Endothelial cell of umbilical vein (primary cell): ENCODE data around the gene ELOB. TPM values are rescaled to one million over a fixed set of nuclear protein-coding genes. Genes with fewer than 3 reads are reported as not detected.

Experiments
- BruUV-seq: library from RNA; stranded (reverse); fragments of 400-500 nt; replicated peaks from 2 replicates; lab custom pipeline; 2021; lab: Mats Ljungman, UMichigan
- CTCF ChIA-PET: fragments of 300-600, 350-600 bp; sonication (Branson Sonifier 250); formaldehyde crosslinking; loops from one replicate; lab custom pipeline; 2021; ENCODE audit warnings: antibody characterized with exemption, inconsistent platforms; lab: Charles Lee
- POLR2A ChIA-PET: fragments of 300-600, 350-600 bp; sonication (Branson Sonifier 250); formaldehyde crosslinking; loops from one replicate; lab custom pipeline; 2021; ENCODE audit warnings: antibody characterized with exemption, inconsistent platforms; lab: Charles Lee
- DNase-seq: peaks from one replicate; pipeline ENCODE4 v3.0.0-alpha.2; 2011; ENCODE audit warnings: low read depth, low spot score
- FAIRE-seq: peaks from 2 replicates; lab custom pipeline; 2011; peaks lifted over from hg19 to GRCh38; lab: Jason Lieb, UNC
- H2AFZ ChIP-seq: 2 replicates; pipeline ENCODE4 v1.6.0; 2012; ENCODE audit warnings: low read depth, low read length, control low read depth, inconsistent platforms
- H3K27ac ChIP-seq: 2 replicates; pipeline ENCODE4 v1.5.1; 2011; ENCODE audit warnings: low read depth, mild to moderate bottlenecking, control low read depth, low read length, moderate library complexity; ENCODE audit not compliant: insufficient read depth
- H3K27me3 ChIP-seq, 2 experiments: 2 replicates each; pipeline versions ENCODE4 v1.6.0 to v1.6.1; 2011; ENCODE audit warnings: low read length in 2 of 2, mixed read lengths in 1 of 2; ENCODE audit not compliant: control insufficient read depth in 2 of 2, insufficient read depth in 2 of 2
- H3K36me3 ChIP-seq, 2 experiments: 2 replicates in 1 of 2; 3 replicates in 1 of 2; pipeline ENCODE4 v1.5.1; 2011; ENCODE audit warnings: low read length in 2 of 2, mild to moderate bottlenecking in 1 of 2, moderate library complexity in 1 of 2; ENCODE audit not compliant: control insufficient read depth in 2 of 2, insufficient read depth in 2 of 2; ENCODE audit errors: extremely low read depth in 1 of 2
- H3K4me1 ChIP-seq: 3 replicates; pipeline ENCODE4 v1.5.1; 2011; ENCODE audit warnings: mild to moderate bottlenecking, low read length; ENCODE audit not compliant: control insufficient read depth, insufficient read depth; ENCODE audit errors: extremely low read depth
- H3K4me2 ChIP-seq: 2 replicates; pipeline ENCODE4 v1.6.1; 2011; ENCODE audit warnings: low read length, control low read depth, mixed read lengths; ENCODE audit not compliant: insufficient read depth
- H3K4me3 ChIP-seq, 3 experiments: fragments of 200-600 bp in 1 of 3; sonication (generic), shearing (Covaris generic) in 1 of 3; replicated peaks in 1 of 3; 2 replicates each; pipeline ENCODE4 v1.5.1; 2011 to 2016; ENCODE audit warnings: control low read depth in 3 of 3, low read length in 3 of 3, mild to moderate bottlenecking in 2 of 3, inconsistent platforms in 1 of 3, low read depth in 1 of 3, moderate library complexity in 1 of 3; ENCODE audit not compliant: insufficient read depth in 1 of 3
- H3K79me2 ChIP-seq: 2 replicates; pipeline ENCODE4 v1.6.0; 2012; ENCODE audit warnings: low read length, inconsistent platforms; ENCODE audit not compliant: control insufficient read depth, insufficient read depth
- H3K9ac ChIP-seq: replicated peaks from 2 replicates; pipeline ENCODE3; 2011; ENCODE audit warnings: low read length, control low read depth; ENCODE audit not compliant: insufficient read depth; ENCODE audit errors: extremely low read depth
- H3K9me1 ChIP-seq: replicated peaks from 3 replicates; pipeline ENCODE4 v1.6.0; 2011; ENCODE audit warnings: mild to moderate bottlenecking, low read length; ENCODE audit not compliant: control insufficient read depth, insufficient read depth; ENCODE audit errors: extremely low read depth
- H3K9me3 ChIP-seq: replicated peaks from 2 replicates; pipeline ENCODE4 v1.5.1; 2012; ENCODE audit warnings: low read length, inconsistent platforms; ENCODE audit not compliant: control insufficient read depth, insufficient read depth
- H4K20me1 ChIP-seq: replicated peaks from 2 replicates; pipeline ENCODE3; 2011; ENCODE audit warnings: mild to moderate bottlenecking, low read length; ENCODE audit not compliant: control insufficient read depth, insufficient read depth; ENCODE audit errors: extremely low read depth
- EZH2 ChIP-seq: IDR thresholded peaks from 2 replicates; pipeline ENCODE4 v1.6.1; 2012; ENCODE audit warnings: borderline replicate concordance, low read depth, mild to moderate bottlenecking, moderate library complexity, low read length, inconsistent platforms; ENCODE audit not compliant: severe bottlenecking
- FOS ChIP-seq: IDR thresholded peaks from 2 replicates; pipeline ENCODE4 v1.6.1; 2011; ENCODE audit warnings: mild to moderate bottlenecking, low read length, moderate library complexity, borderline replicate concordance; ENCODE audit not compliant: insufficient read depth
- GATA2 ChIP-seq: IDR thresholded peaks from 2 replicates; pipeline ENCODE4 v1.7.0; 2011; ENCODE audit warnings: low read depth, mild to moderate bottlenecking, moderate library complexity, mixed read lengths, low read length; ENCODE audit not compliant: insufficient read length, insufficient read depth
- JUN ChIP-seq: IDR thresholded peaks from 2 replicates; pipeline ENCODE4 v1.6.1; 2011; ENCODE audit warnings: borderline replicate concordance, low read depth; ENCODE audit not compliant: insufficient read length, insufficient read depth
- POLR2A ChIP-seq: IDR thresholded peaks from 2 replicates; pipeline ENCODE4 v1.6.1; 2012; ENCODE audit warnings: low read depth, mild to moderate bottlenecking, control low read depth, low read length
- dilution Hi-C: fragments of 300-500 bp; cut with MboI; formaldehyde crosslinking; loops from one replicate; pipeline ENCODE4 v1.15.0; 2019; ENCODE audit warnings: low sequenced_read_pairs; ENCODE audit not compliant: extremely low pct_ligation_motif_present
- intact Hi-C: fragments of 100-400 bp; cut with micrococcal nuclease; formaldehyde crosslinking; loops from one replicate; pipeline ENCODE4 v1.10.0; 2022
- polyA plus RNA-seq, 4 experiments: library from polyadenylated mRNA; depleted of rRNA in 3 of 4; stranded (reverse) in 3 of 4; unstranded in 1 of 4; fragments of >200 nt; gene quantifications; 2 replicates each; pipeline versions ENCODE4 v1.2.1 to v1.2.3, GENCODE V29; 2011 to 2012; ENCODE audit warnings: missing spikeins in 1 of 4
- total RNA-seq: library from RNA; stranded (reverse); gene quantifications from 2 replicates; pipeline ENCODE4 v1.2.3, GENCODE V29; 2021
- TF ChIP-seq, protein P1 (sequence below), 2 donors: IDR thresholded peaks; 1 replicate in 1 of 2; 2 replicates in 1 of 2; pipeline ENCODE4 v1.5.1; 2011; ENCODE audit warnings: low read length in 2 of 2, mild to moderate bottlenecking in 2 of 2, moderate library complexity in 2 of 2, control low read depth in 1 of 2, inconsistent platforms in 1 of 2, low read depth in 1 of 2; ENCODE audit not compliant: insufficient read depth in 1 of 2; ENCODE audit errors: extremely low read depth in 1 of 2

The ELOB gene
- total and polyA plus RNA-seq, 2 donors (not counting 3 experiments of a cell fraction or from before 2014, with no cell fraction given) = 251 to 848 TPM

DNA sequence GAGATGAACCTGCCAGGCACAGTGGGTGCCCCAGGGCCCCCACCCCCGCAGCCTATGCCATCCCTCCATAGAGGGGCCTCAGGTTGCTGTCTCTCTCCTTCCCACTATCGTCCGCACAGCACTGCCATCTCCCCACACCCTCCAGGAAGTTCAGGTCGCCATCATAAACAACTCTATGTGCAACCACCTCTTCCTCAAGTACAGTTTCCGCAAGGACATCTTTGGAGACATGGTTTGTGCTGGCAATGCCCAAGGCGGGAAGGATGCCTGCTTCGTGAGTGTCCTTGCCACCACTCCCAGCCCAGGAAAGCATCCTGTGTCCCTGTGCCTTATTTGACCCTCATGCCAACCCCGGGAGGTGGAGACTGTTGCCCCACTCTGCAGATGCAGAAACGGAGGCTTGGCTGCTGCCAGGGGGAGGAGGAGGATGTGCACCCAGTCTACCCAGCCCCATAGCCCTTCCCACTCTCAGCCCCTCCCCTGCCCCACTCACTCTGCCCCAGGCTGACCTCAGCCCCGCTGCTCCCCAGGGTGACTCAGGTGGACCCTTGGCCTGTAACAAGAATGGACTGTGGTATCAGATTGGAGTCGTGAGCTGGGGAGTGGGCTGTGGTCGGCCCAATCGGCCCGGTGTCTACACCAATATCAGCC lies 43.9 kb upstream of the ELOB start:
- DNase-seq = no peak
- no peaks in the 10 kb centered on the region for H3K27me3 ChIP-seq
- no TSS peak for BruUV-seq
- CTCF ChIA-PET = interaction anchor here (1.0 to 2.4 kb wide), 2 partner anchors 10 to 18 kb away, joined by 4 to 12 read pairs; no protein-coding TSS in a partner anchor
- no peaks in the 10 kb centered on the region for H3K4me1 ChIP-seq
- no peak for FAIRE-seq
- H3K9me3 ChIP-seq = no peaks in the 10 kb centered on the region
- intact Hi-C loops = no loop called here
- no peak overlapping the region for H2AFZ ChIP-seq
- H3K79me2 ChIP-seq = no peaks in the 10 kb centered on the region
- H3K9ac ChIP-seq = no peak overlapping the region
- POLR2A ChIA-PET = no interaction called here
- no peak overlapping the region for H3K4me3 ChIP-seq
- H3K9me1 ChIP-seq = no peaks in the 10 kb centered on the region
- no peak overlapping the region for H3K4me2 ChIP-seq
- H4K20me1 ChIP-seq = no peaks in the 10 kb centered on the region
- TF ChIP-seq EZH2 = no peak
- TF ChIP-seq POLR2A = no peak
- TF ChIP-seq FOS = no peak
- TF ChIP-seq GATA2 = no peak
- TF ChIP-seq, protein P1, sequence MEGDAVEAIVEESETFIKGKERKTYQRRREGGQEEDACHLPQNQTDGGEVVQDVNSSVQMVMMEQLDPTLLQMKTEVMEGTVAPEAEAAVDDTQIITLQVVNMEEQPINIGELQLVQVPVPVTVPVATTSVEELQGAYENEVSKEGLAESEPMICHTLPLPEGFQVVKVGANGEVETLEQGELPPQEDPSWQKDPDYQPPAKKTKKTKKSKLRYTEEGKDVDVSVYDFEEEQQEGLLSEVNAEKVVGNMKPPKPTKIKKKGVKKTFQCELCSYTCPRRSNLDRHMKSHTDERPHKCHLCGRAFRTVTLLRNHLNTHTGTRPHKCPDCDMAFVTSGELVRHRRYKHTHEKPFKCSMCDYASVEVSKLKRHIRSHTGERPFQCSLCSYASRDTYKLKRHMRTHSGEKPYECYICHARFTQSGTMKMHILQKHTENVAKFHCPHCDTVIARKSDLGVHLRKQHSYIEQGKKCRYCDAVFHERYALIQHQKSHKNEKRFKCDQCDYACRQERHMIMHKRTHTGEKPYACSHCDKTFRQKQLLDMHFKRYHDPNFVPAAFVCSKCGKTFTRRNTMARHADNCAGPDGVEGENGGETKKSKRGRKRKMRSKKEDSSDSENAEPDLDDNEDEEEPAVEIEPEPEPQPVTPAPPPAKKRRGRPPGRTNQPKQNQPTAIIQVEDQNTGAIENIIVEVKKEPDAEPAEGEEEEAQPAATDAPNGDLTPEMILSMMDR (IDR thresholded peaks at IDR 0.05; ENCODE audit: extremely low read depth in 1 of 2, insufficient read depth in 1 of 2, low read depth in 1 of 2, low read length in 2 of 2) = no peak
- no peak for TF ChIP-seq JUN
- dilution Hi-C loops = no loop called here
- no peak overlapping the region for H3K27ac ChIP-seq
- H3K36me3 ChIP-seq = no peaks in the 10 kb centered on the region
